Type B pancreatic cell (in vitro differentiated cells): ENCODE measurements around the gene GPRC5B. TPM values are rescaled to one million over a fixed set of nuclear protein-coding genes. Genes with fewer than 3 reads are reported as not detected.

ENCODE experiments used
- DNase-seq: peaks from one replicate; pipeline ENCODE4 v3.0.0; 2021; ENCODE audit warnings: mixed read lengths; ENCODE audit not compliant: unreplicated experiment; ENCODE audit errors: extremely low spot score
- H3K27ac Mint-ChIP-seq: 2 replicates; pipeline ENCODE4 v1.8.0; 2021; ENCODE audit warnings: mild to moderate bottlenecking, mixed read lengths
- H3K27me3 Mint-ChIP-seq: 2 replicates; pipeline ENCODE4 v1.8.0; 2021; ENCODE audit warnings: mixed read lengths
- H3K36me3 Mint-ChIP-seq: 2 replicates; pipeline ENCODE4 v1.8.0; 2021; ENCODE audit warnings: mixed read lengths
- H3K4me1 Mint-ChIP-seq: one replicate; pipeline ENCODE4 v1.8.0; 2021; ENCODE audit warnings: mixed read lengths; ENCODE audit not compliant: unreplicated experiment
- H3K4me3 Mint-ChIP-seq: 2 replicates; pipeline ENCODE4 v1.8.0; 2021; ENCODE audit warnings: mild to moderate bottlenecking, mixed read lengths
- H3K9me3 Mint-ChIP-seq: 2 replicates; pipeline ENCODE4 v1.8.0; 2021; ENCODE audit warnings: mixed read lengths
- CTCF ChIP-seq: fragments of 200-600 bp; sonication (generic); conservative IDR thresholded peaks from 2 replicates; pipeline ENCODE4 v1.5.0; 2021; ENCODE audit warnings: antibody characterized with exemption, mild to moderate bottlenecking
- total RNA-seq: library from RNA; stranded (reverse); gene quantifications from 2 replicates; pipeline ENCODE4 v1.2.1, GENCODE V29; 2021; ENCODE audit warnings: low replicate concordance

Gene GPRC5B
- total RNA-seq, 1 donor from 2014 or later: 53.8 TPM

DNA sequence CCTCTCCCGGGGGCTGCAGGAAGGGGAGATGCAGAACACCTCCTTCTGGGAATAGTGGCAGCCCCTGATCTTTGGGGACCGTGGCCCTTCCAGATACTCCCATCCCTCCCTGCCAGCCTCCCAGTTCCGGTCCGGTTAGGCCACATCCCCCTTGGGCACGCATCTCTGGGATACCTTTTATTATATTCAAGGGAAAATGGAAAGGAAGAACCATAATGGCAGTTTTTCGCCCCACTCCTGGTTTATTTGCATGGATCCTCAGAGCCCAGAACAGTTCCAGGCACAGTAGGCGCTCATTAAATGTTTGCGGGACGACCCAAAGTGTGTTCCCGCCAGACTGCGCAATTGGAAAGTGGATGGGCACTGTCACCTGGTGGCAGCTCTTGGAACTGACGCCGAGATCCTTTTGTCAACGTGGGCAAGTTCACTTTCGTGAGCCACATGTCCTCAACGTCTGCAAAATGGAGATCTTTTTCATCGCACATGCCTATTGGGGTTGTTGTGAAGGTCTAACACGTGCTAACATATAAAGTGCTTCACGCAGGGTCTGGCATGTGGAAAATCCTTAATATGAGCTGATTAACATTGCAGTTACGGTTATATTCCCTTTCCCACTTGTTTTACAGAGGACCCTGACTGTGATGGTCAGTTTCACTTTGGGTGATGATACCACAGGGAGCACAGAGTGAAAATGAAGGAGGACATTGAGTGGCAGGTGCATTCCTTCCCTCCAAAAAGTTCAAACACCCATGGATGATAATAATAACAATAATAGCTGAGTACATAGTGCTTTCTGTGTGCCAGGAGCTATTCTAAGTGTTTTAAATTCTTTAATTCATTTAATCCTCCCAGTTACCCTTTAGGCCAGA lies 1.7 kb upstream of the GPRC5B start:
- Mint-ChIP-seq H3K27me3 (peaks cover 14% of the 10 kb centered on the region), H3K36me3 (peaks cover 7% of the 10 kb centered on the region), H3K9me3 (no peaks in the 10 kb centered on the region), H3K4me1 (peaks cover 20% of the 10 kb centered on the region), H3K27ac (peak overlapping the region; percentile 72), H3K4me3 (peak overlapping the region; percentile 90)
- peak; percentile 99 for TF ChIP-seq CTCF
- DNase-seq: peak; percentile 79

- DNase-seq: no peak
- H3K9me3 Mint-ChIP-seq: no peaks in the 10 kb centered on the region
- H3K27me3 Mint-ChIP-seq: peaks cover 14% of the 10 kb centered on the region
- no peak for TF ChIP-seq CTCF
- peaks cover 20% of the 10 kb centered on the region for H3K4me1 Mint-ChIP-seq
- H3K36me3 Mint-ChIP-seq: peaks cover 7% of the 10 kb centered on the region
- peak overlapping the region; percentile 90 for H3K4me3 Mint-ChIP-seq
- H3K27ac Mint-ChIP-seq: peak overlapping the region; percentile 36
Measured at GRCh38 chr16:19885451-19886072, 914 bp upstream of the GPRC5B start.

DNA sequence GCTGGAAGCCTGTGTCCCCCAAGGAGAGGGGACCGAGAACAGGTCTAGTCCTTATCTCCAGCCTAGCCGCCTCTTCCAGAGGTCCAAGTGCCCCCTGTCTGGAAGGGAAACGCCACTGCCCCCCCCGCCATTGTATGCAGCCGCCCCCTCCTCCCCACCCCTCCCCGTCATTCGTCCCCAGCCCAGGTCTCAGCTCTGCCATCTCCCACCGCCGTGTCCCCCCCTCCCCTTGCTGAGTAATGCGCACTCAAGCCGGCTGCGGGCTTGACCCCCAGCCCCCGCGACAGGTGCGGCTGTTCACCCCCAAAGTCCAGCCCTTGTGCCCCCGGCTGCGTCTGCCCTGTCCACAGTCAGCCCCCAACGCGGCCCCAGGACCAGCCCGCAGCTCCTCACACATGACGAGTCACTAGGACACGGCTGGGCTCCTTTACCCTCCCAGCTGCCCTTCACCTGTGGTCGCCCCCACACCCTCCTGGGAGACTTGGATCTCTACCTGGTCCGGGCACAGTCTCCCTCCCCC lies 622 bp downstream of the GPRC5B start:
- peak overlapping the region; percentile 90 for H3K4me3 Mint-ChIP-seq
- TF ChIP-seq CTCF: no peak
- no peak overlapping the region for H3K27ac Mint-ChIP-seq
- H3K9me3 Mint-ChIP-seq: no peaks in the 10 kb centered on the region
- peaks cover 17% of the 10 kb centered on the region for H3K27me3 Mint-ChIP-seq
- H3K4me1 Mint-ChIP-seq: peaks cover 25% of the 10 kb centered on the region
- DNase-seq: no peak
- H3K36me3 Mint-ChIP-seq: peaks cover 13% of the 10 kb centered on the region

GRCh38 chr16:19883296-19883965 lies 1.2 kb downstream of the GPRC5B start:
- peak; percentile 72 for DNase-seq

More at GRCh38 chr16:19883296-19883965, 1.2 kb downstream of the GPRC5B start:
- no peak for TF ChIP-seq CTCF
- Mint-ChIP-seq H3K9me3 (no peaks in the 10 kb centered on the region), H3K36me3 (peaks cover 13% of the 10 kb centered on the region), H3K4me3 (peak overlapping the region; percentile 90), H3K27me3 (peaks cover 17% of the 10 kb centered on the region), H3K27ac (peak overlapping the region; percentile 76), H3K4me1 (peaks cover 27% of the 10 kb centered on the region)
